Colonic mucosa (tissue), 4 donors: ENCODE results near the gene TNNC1. TPM values are rescaled to one million over a fixed set of nuclear protein-coding genes. Genes with fewer than 3 reads are reported as not detected.

Experiments
- DNase-seq: peaks from one replicate; pipeline ENCODE4 v3.0.0-alpha.2; 2020
- H3K27ac ChIP-seq: fragments of 200-600 bp; one replicate; pipeline ENCODE4 v1.8.0; 2021
- H3K27me3 ChIP-seq: fragments of 200-600 bp; one replicate; pipeline ENCODE4 v1.8.0; 2021
- H3K36me3 ChIP-seq: fragments of 200-600 bp; one replicate; pipeline ENCODE4 v1.8.0; 2021
- H3K4me1 ChIP-seq: fragments of 200-600 bp; one replicate; pipeline ENCODE4 v1.8.0; 2021; ENCODE audit warnings: mild to moderate bottlenecking
- H3K4me3 ChIP-seq: fragments of 200-600 bp; one replicate; pipeline ENCODE4 v1.8.0; 2021
- H3K9ac ChIP-seq, 2 donors: one replicate each; pipeline ENCODE4 v1.7.0; 2013; ENCODE audit warnings: control low read depth in 2 of 2, low read depth in 2 of 2, low read length in 2 of 2
- H3K9me3 ChIP-seq: fragments of 200-600 bp; one replicate; pipeline ENCODE4 v1.8.0; 2021
- intact Hi-C: fragments of 100-400 bp; cut with DNase I; formaldehyde crosslinking; loops from one replicate; pipeline ENCODE4 v1.14.1; 2022
- total RNA-seq, 2 donors: library from RNA; stranded (reverse); fragmentation: NEBNext Ultra II Directional in 1 of 2; extraction: Animal tissue kit (Norgen Biotek cat#: 25700) in 1 of 2; gene quantifications; one replicate each; pipeline ENCODE4 v1.2.1, GENCODE V29; 2021
- TF ChIP-seq, protein P1 (sequence below): fragments of 200-600 bp; IDR thresholded peaks from one replicate; pipeline ENCODE4 v1.8.0; 2022; ENCODE audit warnings: antibody characterized with exemption, mild to moderate bottlenecking
- donor health status: healthy.
- donor health status: DM: no; HTN: no; CAD: no.
- donor health status: DM: no; HTN: no; CAD: no.

Gene TNNC1
- total RNA-seq, 2 donors from 2014 or later, result 1.1 to 1.5 TPM

DNA sequence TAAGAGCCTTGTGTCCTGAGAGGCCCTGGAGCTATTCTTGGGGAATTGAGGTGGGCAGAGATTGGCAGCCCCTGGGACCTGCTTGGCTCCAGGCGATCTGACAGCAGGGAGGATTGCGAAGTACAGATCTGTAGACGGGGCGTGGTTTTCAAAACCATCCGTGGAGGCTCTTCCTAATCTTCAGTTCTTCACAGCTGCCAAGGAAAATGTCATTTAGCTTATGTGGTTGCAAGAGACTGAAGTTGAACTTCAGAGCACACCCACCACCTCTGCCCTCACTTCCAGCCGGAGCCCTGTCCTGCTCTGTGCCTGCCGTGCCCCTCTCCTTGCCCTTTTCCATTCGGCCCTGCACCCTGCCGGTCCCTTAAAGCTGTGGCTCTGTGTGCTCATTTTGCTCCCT is 14.5 kb upstream of the TNNC1 start:
- H3K27ac ChIP-seq, result no peak overlapping the region
- H3K9me3 ChIP-seq, result no peaks in the 10 kb centered on the region
- H3K27me3 ChIP-seq, result no peaks in the 10 kb centered on the region
- no peak for DNase-seq
- no peak overlapping the region for H3K9ac ChIP-seq
- H3K4me1 ChIP-seq, result no peaks in the 10 kb centered on the region
- no peak overlapping the region for H3K4me3 ChIP-seq
- intact Hi-C loops, result no loop called here
- no peaks in the 10 kb centered on the region for H3K36me3 ChIP-seq
- TF ChIP-seq, protein P1, sequence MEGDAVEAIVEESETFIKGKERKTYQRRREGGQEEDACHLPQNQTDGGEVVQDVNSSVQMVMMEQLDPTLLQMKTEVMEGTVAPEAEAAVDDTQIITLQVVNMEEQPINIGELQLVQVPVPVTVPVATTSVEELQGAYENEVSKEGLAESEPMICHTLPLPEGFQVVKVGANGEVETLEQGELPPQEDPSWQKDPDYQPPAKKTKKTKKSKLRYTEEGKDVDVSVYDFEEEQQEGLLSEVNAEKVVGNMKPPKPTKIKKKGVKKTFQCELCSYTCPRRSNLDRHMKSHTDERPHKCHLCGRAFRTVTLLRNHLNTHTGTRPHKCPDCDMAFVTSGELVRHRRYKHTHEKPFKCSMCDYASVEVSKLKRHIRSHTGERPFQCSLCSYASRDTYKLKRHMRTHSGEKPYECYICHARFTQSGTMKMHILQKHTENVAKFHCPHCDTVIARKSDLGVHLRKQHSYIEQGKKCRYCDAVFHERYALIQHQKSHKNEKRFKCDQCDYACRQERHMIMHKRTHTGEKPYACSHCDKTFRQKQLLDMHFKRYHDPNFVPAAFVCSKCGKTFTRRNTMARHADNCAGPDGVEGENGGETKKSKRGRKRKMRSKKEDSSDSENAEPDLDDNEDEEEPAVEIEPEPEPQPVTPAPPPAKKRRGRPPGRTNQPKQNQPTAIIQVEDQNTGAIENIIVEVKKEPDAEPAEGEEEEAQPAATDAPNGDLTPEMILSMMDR, result no peak

- Histone ChIP-seq H3K27ac (no peak overlapping the region), H3K9ac (no peak overlapping the region), H3K4me1 (no peaks in the 10 kb centered on the region), H3K36me3 (no peaks in the 10 kb centered on the region), H3K4me3 (no peak overlapping the region), H3K27me3 (no peaks in the 10 kb centered on the region), H3K9me3 (no peaks in the 10 kb centered on the region)
- intact Hi-C loops, result no loop called here
- TF ChIP-seq, protein P1, result no peak
- DNase-seq, result no peak
Observed at GRCh38 chr3:52463416-52463815, 9.6 kb upstream of the TNNC1 start.

DNA sequence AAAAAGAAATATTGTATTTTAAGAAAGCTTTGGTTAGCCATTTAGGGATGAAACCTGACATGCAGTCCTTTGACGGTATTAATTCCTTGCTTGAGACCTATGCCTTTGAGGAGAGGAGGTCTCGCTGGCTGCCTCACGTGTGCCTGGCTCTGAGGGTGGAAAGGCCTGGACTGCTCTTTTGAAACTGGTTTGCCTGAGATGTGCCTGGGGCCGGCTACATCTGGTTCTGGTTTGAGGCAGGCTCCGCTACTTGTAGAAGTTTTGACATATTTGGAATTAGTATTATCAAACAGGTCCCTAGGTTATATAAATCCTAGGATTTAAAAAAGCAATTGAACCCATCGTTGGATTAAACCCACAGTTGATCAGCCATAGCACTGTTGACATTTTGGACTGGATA is 8.0 kb upstream of the TNNC1 start:
- TF ChIP-seq, protein P1, result no peak
- no peak overlapping the region for H3K9ac ChIP-seq
- no peaks in the 10 kb centered on the region for H3K4me1 ChIP-seq
- no peaks in the 10 kb centered on the region for H3K9me3 ChIP-seq
- intact Hi-C loops, result no loop called here
- DNase-seq, result no peak
- H3K27me3 ChIP-seq, result no peaks in the 10 kb centered on the region
- H3K36me3 ChIP-seq, result no peaks in the 10 kb centered on the region
- H3K27ac ChIP-seq, result no peak overlapping the region
- no peak overlapping the region for H3K4me3 ChIP-seq

DNA sequence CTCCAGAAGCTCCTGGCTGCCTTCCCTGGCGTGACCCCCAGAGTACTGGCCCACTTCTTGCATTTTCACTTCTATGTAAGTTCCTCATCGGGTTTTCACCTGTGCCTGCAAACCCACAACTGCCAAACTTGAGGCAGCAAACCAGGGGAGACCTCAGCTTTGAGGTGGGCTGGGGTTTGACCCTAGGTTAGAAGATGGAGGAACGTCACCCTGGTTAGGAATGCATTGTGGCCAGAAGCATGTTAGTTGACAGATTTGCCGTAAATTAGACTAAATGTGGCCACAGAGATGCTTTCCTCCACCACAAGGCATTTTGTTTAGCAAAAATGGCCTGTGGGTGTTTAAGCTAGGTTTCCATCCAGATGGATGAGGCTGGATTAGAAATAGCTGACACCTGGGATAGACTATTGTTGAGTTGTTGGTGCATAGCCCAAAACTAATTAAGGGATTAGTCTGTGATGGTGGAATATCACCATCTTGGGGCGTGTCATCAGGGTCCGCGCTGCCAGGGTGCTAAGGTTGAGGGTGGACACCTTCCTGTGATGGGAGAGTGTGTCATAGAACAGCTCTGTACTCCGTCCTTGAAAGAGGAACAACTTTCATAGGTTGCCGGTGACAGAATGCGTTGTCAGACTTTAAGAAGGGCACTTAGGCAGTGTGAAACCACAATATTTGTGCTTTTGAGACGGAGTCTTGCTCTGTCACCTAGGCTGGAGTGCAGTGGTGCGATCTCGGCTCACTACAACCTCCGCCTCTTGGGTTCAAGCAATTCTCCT is 5.1 kb upstream of the TNNC1 start:
- TF ChIP-seq, protein P1, result no peak
- no peak overlapping the region for H3K9ac ChIP-seq
- peaks cover 5% of the 10 kb centered on the region for H3K4me1 ChIP-seq
- no peak overlapping the region for H3K27ac ChIP-seq
- no peaks in the 10 kb centered on the region for H3K36me3 ChIP-seq
- intact Hi-C loops, result no loop called here
- H3K27me3 ChIP-seq, result no peaks in the 10 kb centered on the region
- no peak overlapping the region for H3K4me3 ChIP-seq
- H3K9me3 ChIP-seq, result no peaks in the 10 kb centered on the region
- no peak for DNase-seq

- TF ChIP-seq, protein P1, result no peak
- Histone ChIP-seq H3K36me3 (no peaks in the 10 kb centered on the region), H3K4me3 (no peak overlapping the region), H3K9me3 (no peaks in the 10 kb centered on the region), H3K9ac (no peak overlapping the region), H3K4me1 (peaks cover 5% of the 10 kb centered on the region), H3K27ac (no peak overlapping the region), H3K27me3 (no peaks in the 10 kb centered on the region)
- no peak for DNase-seq
- intact Hi-C loops, result no loop called here
Observed at GRCh38 chr3:52458031-52458760, 4.4 kb upstream of the TNNC1 start.
